Transverse colon (tissue), 4 donors: ENCODE data around the gene KCP. TPM values are rescaled to one million over a fixed set of nuclear protein-coding genes. Genes with fewer than 3 reads are reported as not detected.

Experiments used
- DNase-seq: peaks from one replicate; pipeline ENCODE4 v3.0.0-alpha.2; 2019
- H3K27ac ChIP-seq, 4 donors: fragments of 200-600 bp; sonication (generic); 2 replicates each; pipeline ENCODE4 v1.5.1; 2016 to 2018; ENCODE audit warnings: inconsistent platforms in 4 of 4
- H3K27me3 ChIP-seq: fragments of 200-600 bp; sonication (generic); 2 replicates; pipeline ENCODE4 v1.5.1; 2017; ENCODE audit warnings: inconsistent platforms
- H3K36me3 ChIP-seq, 4 donors: fragments of 200-600 bp; sonication (generic); 2 replicates each; pipeline ENCODE4 v1.5.1; 2017 to 2019; ENCODE audit warnings: inconsistent platforms in 4 of 4
- H3K4me1 ChIP-seq, 4 donors: fragments of 200-600 bp; sonication (generic); 2 replicates each; pipeline ENCODE4 v1.5.1; 2017 to 2020; ENCODE audit warnings: inconsistent platforms in 4 of 4
- H3K4me3 ChIP-seq, 4 donors: fragments of 200-600 bp; sonication (generic); 1 replicate in 1 of 4; 2 replicates in 3 of 4; pipeline versions ENCODE4 v1.5.1 to v1.6.1; 2017 to 2019; ENCODE audit warnings: inconsistent platforms in 4 of 4
- H3K9me3 ChIP-seq, 2 donors: fragments of 200-600 bp; sonication (generic); 2 replicates each; pipeline ENCODE4 v1.5.1; 2017 to 2019; ENCODE audit warnings: inconsistent platforms in 2 of 2
- CTCF ChIP-seq, 5 experiments: fragments of 200-600 bp in 3 of 5; fragments of 450-650 bp in 2 of 5; sonication (generic) in 3 of 5; IDR thresholded peaks; 1 replicate in 2 of 5; 2 replicates in 3 of 5; pipeline ENCODE4 v1.5.1; 2016 to 2017; ENCODE audit warnings: antibody characterized with exemption in 5 of 5, inconsistent platforms in 3 of 5, mild to moderate bottlenecking in 2 of 5, moderate library complexity in 1 of 5
- EP300 ChIP-seq: sonication (generic); formaldehyde crosslinking; IDR thresholded peaks from one replicate; pipeline ENCODE4 v1.6.1; 2017; ENCODE audit warnings: antibody characterized with exemption, low read depth
- POLR2A ChIP-seq: fragments of 450-650 bp; IDR thresholded peaks from one replicate; pipeline ENCODE4 v1.6.1; 2016; ENCODE audit warnings: antibody characterized with exemption, mild to moderate bottlenecking, moderate library complexity
- POLR2AphosphoS5 ChIP-seq, 3 donors: sonication (generic); formaldehyde crosslinking; IDR thresholded peaks; one replicate each; pipeline ENCODE4 v1.6.1; 2016; ENCODE audit warnings: antibody characterized with exemption in 3 of 3
- WGBS, 2 donors: methylation state at CpG; one replicate each; pipeline ENCODE4 v1.1.5; 2018; ENCODE audit warnings: low coverage in 1 of 2; 5-methylcytosine and 5-hydroxymethylcytosine counted together
- in situ Hi-C, 4 donors: fragments of 200-750 bp; cut with MboI; loops; one replicate each; pipeline versions ENCODE4 v1.15.0 to v1.15.1; 2017; ENCODE audit warnings: low sequenced_read_pairs in 3 of 4, low pct_ligation_motif_present in 1 of 4, low pct_unique_long_range_greater_than_20kb in 1 of 4
- intact Hi-C: fragments of 100-400 bp; cut with DNase I; formaldehyde crosslinking; loops from one replicate; pipeline ENCODE4 v1.15.1; 2023; ENCODE audit warnings: low total_unique reads
- total RNA-seq, 4 donors: library from RNA; depleted of rRNA; stranded (reverse); fragments of >200 nt; gene quantifications; one replicate each; pipeline ENCODE4 v1.1.0, GENCODE V29; 2016

The KCP gene
- total RNA-seq, 4 donors from 2014 or later: 0.32 to 0.75 (median 0.68) TPM; not detected in 1

GRCh38 chr7:128832880-128833147, 77.7 kb downstream of the KCP start:
- peaks cover 50% of the 10 kb centered on the region for H3K27me3 ChIP-seq
- intact Hi-C loops: loop anchor here (2.0 kb wide), 1 partner anchor 76 kb away; no protein-coding TSS in a partner anchor
- no peak for TF ChIP-seq CTCF (IDR thresholded peaks at IDR 0.05)
- TF ChIP-seq POLR2A: no peak
- TF ChIP-seq EP300: no peak
- no peak for TF ChIP-seq POLR2AphosphoS5 (IDR thresholded peaks at IDR 0.05)
- peak overlapping the region; percentile 9 to 55 (median 34) for H3K4me3 ChIP-seq
- DNase-seq: no peak
- no peaks in the 10 kb centered on the region for H3K36me3 ChIP-seq
- in situ Hi-C loops: no loop called here
- H3K4me1 ChIP-seq: peaks cover 12 to 46% (median 27%) of the 10 kb centered on the region in 4 donors
- no peaks in the 10 kb centered on the region for H3K9me3 ChIP-seq
- WGBS, 2 donors: no CpG with 5 or more reads among the region's 2 CpGs
- H3K27ac ChIP-seq: peak overlapping the region; percentile 78 to 94 (median 82)

- Histone ChIP-seq H3K9me3 (no peaks in the 10 kb centered on the region), H3K27ac (peak overlapping the region; percentile 78 to 94 (median 82)), H3K36me3 (no peaks in the 10 kb centered on the region), H3K27me3 (peaks cover 50% of the 10 kb centered on the region), H3K4me3 (peak overlapping the region; percentile 9 to 55 (median 34)), H3K4me1 (peaks cover 12 to 46% (median 27%) of the 10 kb centered on the region in 4 donors)
- no peak for TF ChIP-seq POLR2AphosphoS5 (IDR thresholded peaks at IDR 0.05)
- TF ChIP-seq CTCF (IDR thresholded peaks at IDR 0.05): no peak
- TF ChIP-seq POLR2A: no peak
- TF ChIP-seq EP300: no peak
- intact Hi-C loops (loop anchor here (2.0 kb wide), 1 partner anchor 75 kb away; no protein-coding TSS in a partner anchor), in situ Hi-C loops (no loop called here)
- 24% methylated on average over 21 of the region's 22 CpGs; no CpG with 5 or more reads in 1 of the 2 donors for WGBS, 2 donors
- DNase-seq: no peak
Measured at GRCh38 chr7:128831994-128832879, 78.3 kb downstream of the KCP start.

GRCh38 chr7:128831178-128831993, 79.1 kb downstream of the KCP start:
- peaks cover 50% of the 10 kb centered on the region for H3K27me3 ChIP-seq
- H3K36me3 ChIP-seq: no peaks in the 10 kb centered on the region
- no peaks in the 10 kb centered on the region for H3K9me3 ChIP-seq
- intact Hi-C loops: no loop called here
- 17% methylated on average over 24 of the region's 33 CpGs; no CpG with 5 or more reads in 1 of the 2 donors for WGBS, 2 donors
- no peak for TF ChIP-seq CTCF (IDR thresholded peaks at IDR 0.05)
- TF ChIP-seq EP300: no peak
- peak; percentile 54 for TF ChIP-seq POLR2A
- TF ChIP-seq POLR2AphosphoS5 (IDR thresholded peaks at IDR 0.05): peak; percentile 55 to 68 (median 64)
- H3K4me1 ChIP-seq: peaks cover 12 to 46% (median 27%) of the 10 kb centered on the region in 4 donors
- H3K27ac ChIP-seq: peak overlapping the region; percentile 78 to 94 (median 82)
- peak overlapping the region; percentile 29 to 82 (median 52) for H3K4me3 ChIP-seq
- in situ Hi-C loops: no loop called here
- peak; percentile 46 for DNase-seq
